ENCODE results near the gene DIRAS2. TPM values are rescaled to one million over a fixed set of nuclear protein-coding genes. Genes with fewer than 3 reads are reported as not detected.

Gene DIRAS2
- total RNA-seq, 2 experiments from 2014 or later = not detected

GRCh38 chr9:90611121-90611520 is 31.5 kb downstream of the DIRAS2 start:
- ChIA-PET POLR2A (no interaction called here), CTCF (ENCODE audit: unreplicated experiment) (no interaction called here)
- Histone ChIP-seq H3K4me3 (ENCODE audit: low read depth, low read length, poor library complexity, severe bottlenecking) (no peak overlapping the region), H3K27ac (ENCODE audit: low read depth, low read length, poor library complexity, severe bottlenecking) (no peak overlapping the region), H3K9me2 (ENCODE audit: insufficient read depth, low read length) (no peaks in the 10 kb centered on the region), H3K4me1 (ENCODE audit: insufficient read depth, low read length, poor library complexity, severe bottlenecking) (no peaks in the 10 kb centered on the region), H3K4me2 (ENCODE audit: low read length) (no peak overlapping the region), H2AFZ (ENCODE audit: low read length) (no peak overlapping the region), H3K36me3 (ENCODE audit: insufficient read depth, low read length) (no peaks in the 10 kb centered on the region), H3K9me3 (ENCODE audit: low read length) (no peaks in the 10 kb centered on the region), H4K20me1 (ENCODE audit: insufficient read depth, low read length) (no peaks in the 10 kb centered on the region), H3K79me2 (ENCODE audit: insufficient read depth, low read depth, low read length) (no peaks in the 10 kb centered on the region)
- no TSS peak for BruUV-seq (replicated peaks)
- TF ChIP-seq, protein P1, sequence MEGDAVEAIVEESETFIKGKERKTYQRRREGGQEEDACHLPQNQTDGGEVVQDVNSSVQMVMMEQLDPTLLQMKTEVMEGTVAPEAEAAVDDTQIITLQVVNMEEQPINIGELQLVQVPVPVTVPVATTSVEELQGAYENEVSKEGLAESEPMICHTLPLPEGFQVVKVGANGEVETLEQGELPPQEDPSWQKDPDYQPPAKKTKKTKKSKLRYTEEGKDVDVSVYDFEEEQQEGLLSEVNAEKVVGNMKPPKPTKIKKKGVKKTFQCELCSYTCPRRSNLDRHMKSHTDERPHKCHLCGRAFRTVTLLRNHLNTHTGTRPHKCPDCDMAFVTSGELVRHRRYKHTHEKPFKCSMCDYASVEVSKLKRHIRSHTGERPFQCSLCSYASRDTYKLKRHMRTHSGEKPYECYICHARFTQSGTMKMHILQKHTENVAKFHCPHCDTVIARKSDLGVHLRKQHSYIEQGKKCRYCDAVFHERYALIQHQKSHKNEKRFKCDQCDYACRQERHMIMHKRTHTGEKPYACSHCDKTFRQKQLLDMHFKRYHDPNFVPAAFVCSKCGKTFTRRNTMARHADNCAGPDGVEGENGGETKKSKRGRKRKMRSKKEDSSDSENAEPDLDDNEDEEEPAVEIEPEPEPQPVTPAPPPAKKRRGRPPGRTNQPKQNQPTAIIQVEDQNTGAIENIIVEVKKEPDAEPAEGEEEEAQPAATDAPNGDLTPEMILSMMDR (conservative IDR thresholded peaks at IDR 0.05; ENCODE audit: low read length) = no peak
- no peak for TF ChIP-seq EZH2phosphoT487 (IDR thresholded peaks at IDR 0.05; ENCODE audit: borderline replicate concordance, low read depth, low read length)
- DNase-seq (ENCODE audit: low spot score) = no peak
- intact Hi-C loops (cut with micrococcal nuclease; ENCODE audit: unreplicated experiment) = no loop called here

DNA sequence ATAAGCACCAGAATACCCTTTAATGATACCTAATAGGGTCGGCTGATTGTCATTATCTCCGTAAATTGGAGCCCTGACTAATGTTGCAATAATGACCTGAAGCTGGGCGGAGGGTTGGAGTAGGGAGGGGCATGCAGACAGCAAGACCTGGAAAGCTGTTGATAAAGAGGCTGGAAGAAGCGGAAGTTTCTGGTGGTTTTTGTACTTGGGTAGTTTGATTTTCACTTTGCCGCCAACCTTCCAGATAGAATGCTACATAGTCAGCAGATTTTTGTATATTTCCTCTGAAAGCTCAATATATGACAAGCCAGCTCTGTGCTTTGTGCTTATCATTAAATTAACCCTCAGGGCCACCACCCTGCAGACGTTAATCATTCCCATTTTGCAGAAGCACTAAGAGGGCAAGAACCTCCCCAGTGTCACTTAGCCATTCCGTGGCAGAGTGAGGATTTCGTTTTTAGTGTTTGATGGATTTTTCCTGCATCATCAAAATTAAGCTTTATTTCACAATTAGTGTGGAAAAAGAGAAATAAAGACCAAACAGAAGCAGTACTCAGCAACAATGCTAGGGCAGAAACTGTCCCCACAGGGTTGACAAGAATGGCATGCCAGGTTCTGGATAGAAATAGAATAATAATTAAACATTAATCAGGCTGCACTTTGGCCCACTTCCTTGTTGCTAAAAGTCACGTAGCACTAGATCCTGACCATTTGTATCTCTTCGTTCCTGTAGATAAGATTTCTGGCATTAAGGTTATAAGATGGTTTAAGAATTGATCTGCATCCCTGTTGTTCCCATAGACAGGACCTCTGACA is 34.7 kb downstream of the DIRAS2 start:
- Histone ChIP-seq H3K36me3 (ENCODE audit: insufficient read depth, low read length) (no peaks in the 10 kb centered on the region), H3K79me2 (ENCODE audit: insufficient read depth, low read depth, low read length) (no peaks in the 10 kb centered on the region), H3K4me1 (ENCODE audit: insufficient read depth, low read length, poor library complexity, severe bottlenecking) (no peaks in the 10 kb centered on the region), H3K9me3 (ENCODE audit: low read length) (no peaks in the 10 kb centered on the region), H4K20me1 (ENCODE audit: insufficient read depth, low read length) (no peaks in the 10 kb centered on the region), H3K4me3 (ENCODE audit: low read depth, low read length, poor library complexity, severe bottlenecking) (no peak overlapping the region), H2AFZ (ENCODE audit: low read length) (no peak overlapping the region), H3K4me2 (ENCODE audit: low read length) (no peak overlapping the region), H3K27ac (ENCODE audit: low read depth, low read length, poor library complexity, severe bottlenecking) (no peak overlapping the region), H3K9me2 (ENCODE audit: insufficient read depth, low read length) (no peaks in the 10 kb centered on the region)
- no peak for TF ChIP-seq EZH2phosphoT487 (IDR thresholded peaks at IDR 0.05; ENCODE audit: borderline replicate concordance, low read depth, low read length)
- TF ChIP-seq, protein P1 (conservative IDR thresholded peaks at IDR 0.05; ENCODE audit: low read length) = no peak
- intact Hi-C loops (cut with micrococcal nuclease; ENCODE audit: unreplicated experiment) = no loop called here
- DNase-seq (ENCODE audit: low spot score) = no peak
- ChIA-PET CTCF (ENCODE audit: unreplicated experiment) (no interaction called here), POLR2A (no interaction called here)
- BruUV-seq (replicated peaks) = no TSS peak

GRCh38 chr9:90600029-90600428 is 42.6 kb downstream of the DIRAS2 start:
- BruUV-seq (replicated peaks) = no TSS peak
- TF ChIP-seq, protein P1 (conservative IDR thresholded peaks at IDR 0.05; ENCODE audit: low read length) = no peak
- TF ChIP-seq EZH2phosphoT487 (IDR thresholded peaks at IDR 0.05; ENCODE audit: borderline replicate concordance, low read depth, low read length) = no peak
- no peaks in the 10 kb centered on the region for H3K4me1 ChIP-seq (ENCODE audit: insufficient read depth, low read length, poor library complexity, severe bottlenecking)
- H2AFZ ChIP-seq (ENCODE audit: low read length) = no peak overlapping the region
- no peak overlapping the region for H3K4me2 ChIP-seq (ENCODE audit: low read length)
- no peaks in the 10 kb centered on the region for H4K20me1 ChIP-seq (ENCODE audit: insufficient read depth, low read length)
- H3K9me3 ChIP-seq (ENCODE audit: low read length) = no peaks in the 10 kb centered on the region
- no peaks in the 10 kb centered on the region for H3K9me2 ChIP-seq (ENCODE audit: insufficient read depth, low read length)
- H3K79me2 ChIP-seq (ENCODE audit: insufficient read depth, low read depth, low read length) = no peaks in the 10 kb centered on the region
- no peaks in the 10 kb centered on the region for H3K36me3 ChIP-seq (ENCODE audit: insufficient read depth, low read length)
- H3K4me3 ChIP-seq (ENCODE audit: low read depth, low read length, poor library complexity, severe bottlenecking) = no peak overlapping the region
- intact Hi-C loops (cut with micrococcal nuclease; ENCODE audit: unreplicated experiment) = no loop called here
- POLR2A ChIA-PET = no interaction called here
- no peak overlapping the region for H3K27ac ChIP-seq (ENCODE audit: low read depth, low read length, poor library complexity, severe bottlenecking)
- no peak for DNase-seq (ENCODE audit: low spot score)
- CTCF ChIA-PET (ENCODE audit: unreplicated experiment) = no interaction called here

Data from OCI-LY7 (cell line).